Neural progenitor cell (in vitro differentiated cells): ENCODE data around the gene PTPRT. TPM values are rescaled to one million over a fixed set of nuclear protein-coding genes. Genes with fewer than 3 reads are reported as not detected.

Source experiments
- DNase-seq: peaks from one replicate; pipeline ENCODE4 v3.0.0-alpha.2; 2016; ENCODE audit warnings: low spot score
- H2AFZ ChIP-seq: fragments of 200-600 bp; sonication (generic); replicated peaks from 2 replicates; pipeline ENCODE4 v1.6.1; 2016; ENCODE audit warnings: antibody characterized with exemption
- H3F3A ChIP-seq: fragments of 200-600 bp; sonication (generic); 2 replicates; pipeline ENCODE4 v1.6.1; 2016; ENCODE audit warnings: antibody characterized with exemption, low read depth
- H3K27ac ChIP-seq: fragments of 200-600 bp; sonication (generic); 2 replicates; pipeline ENCODE4 v1.5.1; 2016; ENCODE audit warnings: mild to moderate bottlenecking
- H3K27me3 ChIP-seq: fragments of 200-600 bp; sonication (generic); 2 replicates; pipeline ENCODE4 v1.6.1; 2016; ENCODE audit warnings: mild to moderate bottlenecking, moderate library complexity
- H3K36me3 ChIP-seq: fragments of 200-600 bp; sonication (generic); 2 replicates; pipeline ENCODE4 v1.5.1; 2016
- H3K4me1 ChIP-seq: fragments of 200-600 bp; sonication (generic); 2 replicates; pipeline ENCODE4 v1.6.1; 2016; ENCODE audit warnings: mixed run types
- H3K4me2 ChIP-seq: fragments of 200-600 bp; sonication (generic); 2 replicates; pipeline ENCODE4 v1.6.1; 2016
- H3K4me3 ChIP-seq: fragments of 200-600 bp; sonication (generic); 2 replicates; pipeline ENCODE4 v1.5.1; 2016
- H3K79me2 ChIP-seq: fragments of 200-600 bp; sonication (generic); 2 replicates; pipeline ENCODE4 v1.6.1; 2016; ENCODE audit warnings: low read depth
- H3K9ac ChIP-seq: fragments of 200-600 bp; sonication (generic); 2 replicates; pipeline ENCODE4 v1.6.1; 2016
- H3K9me3 ChIP-seq: fragments of 200-600 bp; sonication (generic); 2 replicates; pipeline ENCODE4 v1.5.1; 2016; ENCODE audit warnings: low read depth
- H4K20me1 ChIP-seq: fragments of 200-600 bp; sonication (generic); 2 replicates; pipeline ENCODE4 v1.6.1; 2016; ENCODE audit warnings: low read depth
- H3K27ac Mint-ChIP-seq: 3 replicates; pipeline ENCODE4 v1.8.0; 2021; ENCODE audit warnings: mixed read lengths
- H3K27me3 Mint-ChIP-seq: 2 replicates; pipeline ENCODE4 v1.8.0; 2022; ENCODE audit warnings: low read depth, mild to moderate bottlenecking, inconsistent platforms, moderate library complexity, mixed read lengths; ENCODE audit not compliant: insufficient read depth
- H3K36me3 Mint-ChIP-seq: 3 replicates; pipeline ENCODE4 v1.8.0; 2021; ENCODE audit warnings: mixed read lengths
- H3K4me1 Mint-ChIP-seq: 3 replicates; pipeline ENCODE4 v1.8.0; 2021; ENCODE audit warnings: mixed read lengths
- H3K4me3 Mint-ChIP-seq: 3 replicates; pipeline ENCODE4 v1.8.0; 2021; ENCODE audit warnings: mild to moderate bottlenecking, moderate library complexity, mixed read lengths
- H3K9me3 Mint-ChIP-seq: 3 replicates; pipeline ENCODE4 v1.8.0; 2020; ENCODE audit warnings: mixed read lengths
- EZH2 ChIP-seq: fragments of 200-600 bp; sonication (generic); IDR thresholded peaks from 2 replicates; pipeline ENCODE4 v1.6.1; 2017; ENCODE audit warnings: antibody characterized with exemption, mild to moderate bottlenecking, moderate library complexity
- EZH2phosphoT487 ChIP-seq: fragments of 200-600 bp; sonication (generic); IDR thresholded peaks from 2 replicates; pipeline ENCODE4 v1.6.1; 2017; ENCODE audit warnings: antibody characterized with exemption
- total RNA-seq: library from RNA; depleted of rRNA; stranded (reverse); fragments of >200 nt; gene quantifications from 2 replicates; pipeline ENCODE4 v1.2.3, GENCODE V29; 2015; ENCODE audit warnings: low replicate concordance
- TF ChIP-seq, protein P1 (sequence below): fragments of 200-600 bp; sonication (generic); IDR thresholded peaks from 2 replicates; pipeline ENCODE4 v1.5.1; 2017; ENCODE audit warnings: antibody characterized with exemption, mild to moderate bottlenecking

The PTPRT gene
- total RNA-seq, 1 donor from 2014 or later: 1.1 TPM

DNA sequence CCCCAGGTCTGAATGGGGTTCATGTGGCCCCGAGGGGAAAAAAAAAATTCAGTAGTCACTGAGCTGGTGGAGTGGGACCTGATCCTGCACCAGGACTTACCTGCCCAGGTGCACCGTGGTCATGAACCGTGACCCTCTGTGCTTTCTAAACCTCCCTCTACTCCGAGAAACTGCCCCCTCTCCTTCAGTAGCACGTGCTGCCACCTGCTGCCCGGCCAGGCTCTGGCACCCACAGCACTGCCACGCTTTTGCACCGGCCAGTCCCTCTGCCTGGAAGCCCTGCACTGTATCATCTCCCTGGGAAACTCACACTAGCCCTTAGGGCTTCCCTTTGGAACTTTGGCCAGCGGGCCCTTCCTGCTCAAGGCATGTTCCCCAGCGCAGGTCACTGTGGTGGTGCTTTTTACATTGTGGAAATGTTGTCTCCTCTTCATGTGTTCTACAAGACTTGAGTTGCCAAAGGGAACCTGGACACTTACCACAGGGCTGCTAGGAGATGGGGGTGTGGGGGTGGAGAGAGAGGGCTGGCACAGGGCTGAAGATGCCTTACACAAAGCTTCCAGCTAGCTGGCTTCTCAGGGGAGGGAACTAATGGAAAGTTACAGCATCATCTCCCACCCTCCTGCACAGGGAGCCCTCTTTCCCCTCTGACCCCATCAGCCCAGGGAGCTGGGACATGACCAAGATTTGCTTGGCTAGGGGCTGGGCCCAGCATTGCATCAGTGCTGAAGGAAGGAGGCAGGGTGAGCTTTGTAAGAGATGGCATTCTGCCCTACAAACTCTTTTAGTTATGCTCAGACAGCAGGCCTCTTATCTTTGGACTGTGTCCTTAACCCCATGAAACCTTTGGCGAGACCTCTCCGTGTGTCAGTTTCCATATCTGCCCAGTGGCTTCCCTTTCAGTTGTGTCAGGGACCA is 2.5 kb upstream of the PTPRT start:
- peaks cover 58% of the 10 kb centered on the region for H3K27me3 ChIP-seq
- H3K4me3 Mint-ChIP-seq: no peak overlapping the region
- TF ChIP-seq EZH2phosphoT487 (no peak), EZH2 (no peak)
- TF ChIP-seq, protein P1, sequence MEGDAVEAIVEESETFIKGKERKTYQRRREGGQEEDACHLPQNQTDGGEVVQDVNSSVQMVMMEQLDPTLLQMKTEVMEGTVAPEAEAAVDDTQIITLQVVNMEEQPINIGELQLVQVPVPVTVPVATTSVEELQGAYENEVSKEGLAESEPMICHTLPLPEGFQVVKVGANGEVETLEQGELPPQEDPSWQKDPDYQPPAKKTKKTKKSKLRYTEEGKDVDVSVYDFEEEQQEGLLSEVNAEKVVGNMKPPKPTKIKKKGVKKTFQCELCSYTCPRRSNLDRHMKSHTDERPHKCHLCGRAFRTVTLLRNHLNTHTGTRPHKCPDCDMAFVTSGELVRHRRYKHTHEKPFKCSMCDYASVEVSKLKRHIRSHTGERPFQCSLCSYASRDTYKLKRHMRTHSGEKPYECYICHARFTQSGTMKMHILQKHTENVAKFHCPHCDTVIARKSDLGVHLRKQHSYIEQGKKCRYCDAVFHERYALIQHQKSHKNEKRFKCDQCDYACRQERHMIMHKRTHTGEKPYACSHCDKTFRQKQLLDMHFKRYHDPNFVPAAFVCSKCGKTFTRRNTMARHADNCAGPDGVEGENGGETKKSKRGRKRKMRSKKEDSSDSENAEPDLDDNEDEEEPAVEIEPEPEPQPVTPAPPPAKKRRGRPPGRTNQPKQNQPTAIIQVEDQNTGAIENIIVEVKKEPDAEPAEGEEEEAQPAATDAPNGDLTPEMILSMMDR: peak; percentile 72

DNA sequence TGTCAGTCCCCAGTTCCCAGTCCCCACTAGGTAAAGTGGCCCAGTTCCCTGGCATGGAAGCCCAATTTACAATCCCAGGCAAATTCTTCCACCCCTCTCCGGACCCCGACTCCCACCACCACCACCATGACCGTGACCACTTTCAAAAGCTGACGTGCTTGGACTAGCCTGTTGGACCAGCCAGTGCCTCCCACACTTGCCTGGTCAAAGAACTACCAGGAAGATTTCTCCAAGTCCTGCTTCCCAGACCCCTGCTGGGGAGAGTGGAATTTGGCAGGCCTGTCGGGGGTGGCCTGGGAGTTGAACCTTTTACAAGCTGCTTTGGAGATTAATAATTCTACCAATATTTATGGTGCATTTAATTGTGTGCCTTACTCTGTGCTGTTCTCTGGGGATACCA is 1.4 kb upstream of the PTPRT start:
- Mint-ChIP-seq H3K36me3 (no peaks in the 10 kb centered on the region), H3K27me3 (peaks cover 36% of the 10 kb centered on the region), H3K9me3 (no peaks in the 10 kb centered on the region), H3K27ac (no peak overlapping the region), H3K4me3 (peak overlapping the region; percentile 84), H3K4me1 (peaks cover 9% of the 10 kb centered on the region)
- H3K9ac ChIP-seq: no peak overlapping the region
- H3K4me3 ChIP-seq: no peak overlapping the region
- no peaks in the 10 kb centered on the region for H3K9me3 ChIP-seq
- no peak overlapping the region for H2AFZ ChIP-seq
- peaks cover 68% of the 10 kb centered on the region for H3K27me3 ChIP-seq
- peaks cover 14% of the 10 kb centered on the region for H4K20me1 ChIP-seq
- no peak overlapping the region for H3K27ac ChIP-seq
- H3K36me3 ChIP-seq: no peaks in the 10 kb centered on the region
- no peak for DNase-seq
- TF ChIP-seq, protein P1: no peak
- TF ChIP-seq EZH2phosphoT487 (no peak), EZH2 (no peak)
- H3K4me2 ChIP-seq: no peak overlapping the region
- H3K79me2 ChIP-seq: no peaks in the 10 kb centered on the region
- H3K4me1 ChIP-seq: no peaks in the 10 kb centered on the region
- H3F3A ChIP-seq: no peaks in the 10 kb centered on the region

More for the DNA sequence above, 2.5 kb upstream of the PTPRT start:
- DNase-seq: peak; percentile 73
- H3K27ac Mint-ChIP-seq: no peak overlapping the region
- H3K36me3 Mint-ChIP-seq: no peaks in the 10 kb centered on the region
- no peaks in the 10 kb centered on the region for H3K36me3 ChIP-seq
- H3K4me3 ChIP-seq: no peak overlapping the region
- H3K4me2 ChIP-seq: no peak overlapping the region
- no peaks in the 10 kb centered on the region for H3F3A ChIP-seq
- peaks cover 14% of the 10 kb centered on the region for H4K20me1 ChIP-seq
- H3K9me3 Mint-ChIP-seq: no peaks in the 10 kb centered on the region
- no peaks in the 10 kb centered on the region for H3K79me2 ChIP-seq
- no peak overlapping the region for H2AFZ ChIP-seq
- no peak overlapping the region for H3K9ac ChIP-seq
- peaks cover 9% of the 10 kb centered on the region for H3K4me1 Mint-ChIP-seq
- H3K4me1 ChIP-seq: no peaks in the 10 kb centered on the region
- peaks cover 36% of the 10 kb centered on the region for H3K27me3 Mint-ChIP-seq
- H3K27ac ChIP-seq: no peak overlapping the region
- H3K9me3 ChIP-seq: no peaks in the 10 kb centered on the region

DNA sequence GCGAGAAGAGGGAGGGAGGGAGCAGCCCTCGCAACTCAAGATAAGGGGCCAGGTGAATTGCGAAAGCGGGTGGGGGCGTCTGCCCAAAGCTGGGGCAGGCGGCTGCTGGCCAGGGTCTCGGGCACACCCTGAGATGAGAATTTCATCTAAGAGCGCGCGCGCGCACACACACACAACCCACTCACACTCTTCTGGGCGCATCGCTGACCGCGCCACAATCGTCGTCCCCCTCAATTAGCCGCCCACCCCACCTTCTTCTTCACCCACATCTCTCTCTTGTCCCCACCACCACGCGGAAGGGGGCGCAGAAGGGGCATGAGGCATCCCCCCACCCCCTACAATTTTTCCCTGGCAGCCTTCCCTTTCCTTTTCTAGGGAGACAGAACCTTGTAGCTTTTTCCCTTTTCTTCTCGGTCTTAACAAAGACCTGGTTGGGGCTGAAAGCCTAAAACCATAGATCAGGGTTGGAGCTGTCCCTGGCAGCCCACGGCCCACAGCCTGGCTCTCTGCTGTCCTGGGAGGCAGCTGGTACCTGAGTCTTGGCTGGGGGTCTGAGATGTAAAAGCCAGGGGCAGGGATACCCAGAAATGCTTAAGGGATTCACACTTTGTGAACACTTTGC is 737 bp upstream of the PTPRT start:
- Histone ChIP-seq H3K9ac (no peak overlapping the region), H3K27me3 (peaks cover 68% of the 10 kb centered on the region), H3K79me2 (no peaks in the 10 kb centered on the region), H3K9me3 (no peaks in the 10 kb centered on the region), H4K20me1 (peaks cover 14% of the 10 kb centered on the region), H3K4me3 (peak overlapping the region; percentile 48), H2AFZ (peak overlapping the region; percentile 79), H3K27ac (no peak overlapping the region), H3K4me2 (peak overlapping the region; percentile 92), H3K36me3 (no peaks in the 10 kb centered on the region), H3F3A (no peaks in the 10 kb centered on the region), H3K4me1 (no peaks in the 10 kb centered on the region)
- Mint-ChIP-seq H3K4me3 (peak overlapping the region; percentile 84), H3K9me3 (no peaks in the 10 kb centered on the region), H3K27ac (no peak overlapping the region), H3K27me3 (peaks cover 36% of the 10 kb centered on the region), H3K4me1 (peaks cover 9% of the 10 kb centered on the region), H3K36me3 (no peaks in the 10 kb centered on the region)
- DNase-seq: peak; percentile 16
- TF ChIP-seq, protein P1: no peak
- peak; percentile 66 for TF ChIP-seq EZH2
- TF ChIP-seq EZH2phosphoT487: peak; percentile 12
